ENCODE data around the gene KRTAP25-1. TPM values are rescaled to one million over a fixed set of nuclear protein-coding genes. Genes with fewer than 3 reads are reported as not detected.

The KRTAP25-1 gene, protein sequence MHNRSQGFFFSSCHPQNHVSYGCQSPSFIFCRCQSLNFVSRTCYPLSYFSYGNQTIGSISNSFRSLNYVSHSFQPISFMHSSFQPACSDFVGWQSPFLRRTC
- not detected for total RNA-seq

GRCh38 chr21:30289215-30289614, at the start of gene KRTAP25-1:
Gene KRTAP25-1 (minus strand): TSS chr21:30289514. CDS start chr21:30289490, 24 bp downstream.
- Mint-ChIP-seq H3K9me3 (ENCODE audit: low read depth) (no peaks in the 10 kb centered on the region), H3K27me3 (peaks cover 10% of the 10 kb centered on the region)

DNA sequence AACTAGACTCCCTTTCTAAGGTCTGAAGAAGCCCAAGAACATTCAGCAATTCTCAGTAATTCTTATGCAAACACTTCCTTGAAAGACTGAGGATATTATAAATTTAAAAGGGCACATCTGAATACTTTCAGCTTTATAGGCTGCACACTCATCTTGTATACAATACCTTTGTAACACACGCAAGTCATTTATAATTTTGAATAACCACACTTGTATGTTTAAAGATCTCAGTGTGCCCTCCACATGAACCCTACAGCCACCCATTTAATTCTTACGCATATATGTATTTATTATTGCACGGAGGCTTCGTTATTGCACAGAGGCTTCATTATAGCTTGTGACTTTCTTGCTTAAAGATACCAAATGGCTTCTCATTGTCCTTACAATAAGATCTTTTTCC, 49.4 kb upstream of the KRTAP25-1 start:
- no peak for ATAC-seq
- Mint-ChIP-seq H3K9me3 (ENCODE audit: low read depth) (no peaks in the 10 kb centered on the region), H3K36me3 (ENCODE audit: low read depth) (no peaks in the 10 kb centered on the region), H3K4me1 (no peaks in the 10 kb centered on the region), H3K27ac (no peak overlapping the region), H3K27me3 (peaks cover 7% of the 10 kb centered on the region), H3K4me3 (no peak overlapping the region)
- no peak for DNase-seq
- intact Hi-C loops (cut with DNase I, micrococcal nuclease), result no loop called here
- CTCF ChIA-PET, result interaction anchor here (0.5 to 1.3 kb wide), 2 partner anchors 735 to 747 kb away, joined by 3 read pairs; no protein-coding TSS in a partner anchor
- POLR2A ChIA-PET, result no interaction called here

More at GRCh38 chr21:30289215-30289614, at the start of gene KRTAP25-1:
- ATAC-seq, result no peak
- H3K4me3 Mint-ChIP-seq, result no peak within 1 kb of the TSS
- ChIA-PET CTCF (no interaction called here), POLR2A (no interaction called here)
- H3K27ac Mint-ChIP-seq, result no peak within 1 kb of the TSS
- H3K4me1 Mint-ChIP-seq, result no peaks in the 10 kb centered on the region
- no peaks in the 10 kb centered on the region for H3K36me3 Mint-ChIP-seq (ENCODE audit: low read depth)
- intact Hi-C loops (cut with DNase I, micrococcal nuclease), result no loop called here
- no peak for DNase-seq

- no peak for ATAC-seq
- DNase-seq, result no peak
- Mint-ChIP-seq H3K27ac (no peak overlapping the region), H3K4me1 (no peaks in the 10 kb centered on the region), H3K4me3 (no peak overlapping the region), H3K27me3 (peaks cover 4% of the 10 kb centered on the region), H3K9me3 (ENCODE audit: low read depth) (no peaks in the 10 kb centered on the region), H3K36me3 (ENCODE audit: low read depth) (no peaks in the 10 kb centered on the region)
- intact Hi-C loops (cut with DNase I, micrococcal nuclease), result no loop called here
- POLR2A ChIA-PET, result no interaction called here
- CTCF ChIA-PET, result interaction anchor here (0.6 to 1.2 kb wide), 2 partner anchors 71 to 1252 kb away, joined by 5 read pairs; no protein-coding TSS in a partner anchor
These were observed 48.5 kb upstream of the KRTAP25-1 start for GRCh38 chr21:30337772-30338171.

- ATAC-seq (no peak), DNase-seq (no peak)
- Mint-ChIP-seq H3K4me3 (no peak within 1 kb of the TSS), H3K9me3 (ENCODE audit: low read depth) (no peaks in the 10 kb centered on the region), H3K4me1 (no peaks in the 10 kb centered on the region), H3K27ac (no peak within 1 kb of the TSS), H3K27me3 (peaks cover 4% of the 10 kb centered on the region), H3K36me3 (ENCODE audit: low read depth) (no peaks in the 10 kb centered on the region)
- ChIA-PET POLR2A (no interaction called here), CTCF (interaction anchor here (0.6 to 1.2 kb wide), 2 partner anchors 72 to 1251 kb away, joined by 5 read pairs; no protein-coding TSS in a partner anchor)
- intact Hi-C loops (cut with DNase I, micrococcal nuclease), result no loop called here
These were observed 48.0 kb upstream of the KRTAP25-1 start, which contains the start of gene KRTAP27-1 for GRCh38 chr21:30337276-30337744. Gene KRTAP27-1 (minus strand): TSS chr21:30337694. CDS start chr21:30337668, 26 bp downstream.

GRCh38 chr21:30336596-30336995, 47.3 kb upstream of the KRTAP25-1 start:
- Mint-ChIP-seq H3K36me3 (ENCODE audit: low read depth) (no peaks in the 10 kb centered on the region), H3K4me1 (no peaks in the 10 kb centered on the region), H3K9me3 (ENCODE audit: low read depth) (no peaks in the 10 kb centered on the region), H3K27ac (no peak overlapping the region), H3K27me3 (peaks cover 2% of the 10 kb centered on the region), H3K4me3 (no peak overlapping the region)
- POLR2A ChIA-PET, result no interaction called here
- no peak for ATAC-seq
- intact Hi-C loops (cut with DNase I, micrococcal nuclease), result no loop called here
- CTCF ChIA-PET, result interaction anchor here (1.2 kb wide), 1 partner anchor 73 kb away, joined by 5 read pairs; no protein-coding TSS in a partner anchor
- no peak for DNase-seq

GRCh38 chr21:30333736-30334135, 44.4 kb upstream of the KRTAP25-1 start:
- no peak for DNase-seq
- Mint-ChIP-seq H3K36me3 (ENCODE audit: low read depth) (no peaks in the 10 kb centered on the region), H3K27me3 (peaks cover 2% of the 10 kb centered on the region), H3K27ac (no peak overlapping the region), H3K4me1 (no peaks in the 10 kb centered on the region), H3K9me3 (ENCODE audit: low read depth) (no peaks in the 10 kb centered on the region), H3K4me3 (no peak overlapping the region)
- no peak for ATAC-seq
- ChIA-PET POLR2A (no interaction called here), CTCF (interaction anchor here (1.2 kb wide), 1 partner anchor 400 kb away, joined by 3 read pairs; no protein-coding TSS in a partner anchor)
- intact Hi-C loops (cut with DNase I, micrococcal nuclease), result no loop called here

DNA sequence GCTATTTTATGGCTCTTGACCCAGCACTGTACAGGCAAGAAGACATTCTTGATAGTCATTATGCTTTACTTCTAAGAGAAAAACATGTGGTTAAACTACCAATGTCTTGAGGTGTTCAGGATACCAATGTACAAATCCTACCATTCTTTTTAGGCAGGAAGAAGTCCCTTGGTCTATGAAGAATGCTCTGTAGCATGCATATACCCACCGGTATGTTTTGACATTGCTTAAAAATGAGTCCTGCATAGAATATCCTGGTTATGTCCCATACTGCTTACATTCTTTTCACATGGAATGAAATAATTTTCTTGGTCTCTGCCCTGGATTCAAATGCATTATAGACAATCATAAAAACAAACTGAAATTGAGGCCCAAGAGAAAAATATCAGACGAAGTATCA, 43.4 kb upstream of the KRTAP25-1 start:
- Mint-ChIP-seq H3K4me3 (no peak overlapping the region), H3K9me3 (ENCODE audit: low read depth) (no peaks in the 10 kb centered on the region), H3K36me3 (ENCODE audit: low read depth) (no peaks in the 10 kb centered on the region), H3K27ac (no peak overlapping the region), H3K4me1 (no peaks in the 10 kb centered on the region), H3K27me3 (peaks cover 2% of the 10 kb centered on the region)
- ChIA-PET POLR2A (no interaction called here), CTCF (no interaction called here)
- ATAC-seq (no peak), DNase-seq (no peak)
- intact Hi-C loops (cut with DNase I, micrococcal nuclease), result no loop called here

GRCh38 chr21:30329203-30329875, 40.0 kb upstream of the KRTAP25-1 start:
- H3K9me3 Mint-ChIP-seq (ENCODE audit: low read depth), result peaks cover 6% of the 10 kb centered on the region
- H3K27ac Mint-ChIP-seq, result no peak overlapping the region
- intact Hi-C loops (cut with DNase I, micrococcal nuclease), result no loop called here
- peaks cover 7% of the 10 kb centered on the region for H3K27me3 Mint-ChIP-seq
- CTCF ChIA-PET, result interaction anchor here (0.7 to 0.8 kb wide), 2 partner anchors 10 to 83 kb away, joined by 3 to 4 read pairs; no protein-coding TSS in a partner anchor
- H3K36me3 Mint-ChIP-seq (ENCODE audit: low read depth), result no peaks in the 10 kb centered on the region
- no peak for ATAC-seq
- POLR2A ChIA-PET, result no interaction called here
- H3K4me1 Mint-ChIP-seq, result no peaks in the 10 kb centered on the region
- no peak overlapping the region for H3K4me3 Mint-ChIP-seq
- no peak for DNase-seq

DNA sequence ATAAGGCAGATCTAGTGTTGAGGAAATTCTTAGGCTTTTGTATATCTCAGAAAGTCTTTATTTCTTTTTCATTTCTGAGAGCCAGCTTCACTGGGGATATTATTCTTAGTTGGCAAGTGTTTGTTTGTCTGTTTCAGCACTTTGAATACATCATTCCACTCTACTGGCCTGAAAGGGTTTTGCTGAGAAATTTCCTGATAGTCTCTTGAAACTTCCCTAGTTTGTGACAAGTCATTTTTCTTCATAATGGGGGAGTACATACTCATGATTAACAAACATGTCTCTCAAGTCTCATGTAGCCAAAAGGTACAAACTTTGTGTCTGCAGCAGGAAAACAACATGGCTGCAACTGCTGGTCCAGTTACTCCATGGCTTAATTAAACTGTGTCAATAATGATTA, 37.1 kb upstream of the KRTAP25-1 start:
- DNase-seq, result no peak
- Mint-ChIP-seq H3K4me3 (no peak overlapping the region), H3K27me3 (peaks cover 9% of the 10 kb centered on the region), H3K36me3 (ENCODE audit: low read depth) (no peaks in the 10 kb centered on the region), H3K27ac (no peak overlapping the region), H3K9me3 (ENCODE audit: low read depth) (peaks cover 6% of the 10 kb centered on the region), H3K4me1 (no peaks in the 10 kb centered on the region)
- intact Hi-C loops (cut with DNase I, micrococcal nuclease), result no loop called here
- no peak for ATAC-seq
- ChIA-PET POLR2A (no interaction called here), CTCF (no interaction called here)

DNA sequence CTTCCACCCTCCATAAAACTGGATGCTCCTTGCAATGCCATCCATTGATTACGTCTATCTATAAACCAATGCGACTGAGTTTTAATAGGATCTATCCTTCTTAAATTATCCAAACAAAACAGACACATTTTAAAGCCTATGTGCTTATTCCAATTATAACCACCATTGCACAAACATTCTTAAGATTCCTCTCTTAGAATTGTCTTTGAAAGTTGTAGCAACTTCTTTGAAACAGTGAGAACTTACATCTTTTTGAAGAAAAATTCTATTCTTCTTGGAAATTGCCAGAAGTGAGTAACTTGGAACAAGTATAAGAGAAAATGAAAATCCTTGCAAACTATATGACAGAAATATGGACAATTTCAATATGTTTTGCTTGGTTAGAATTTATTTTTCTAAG, 30.9 kb upstream of the KRTAP25-1 start, which contains the start of gene KRTAP26-1:
Gene KRTAP26-1 (minus strand): TSS at position 101 of the 400 bp plus-strand sequence. CDS start 280 bp downstream, outside the sequence.
- H3K36me3 Mint-ChIP-seq (ENCODE audit: low read depth), result no peaks in the 10 kb centered on the region
- CTCF ChIA-PET, result no interaction called here
- peaks cover 6% of the 10 kb centered on the region for H3K27me3 Mint-ChIP-seq
- H3K4me1 Mint-ChIP-seq, result no peaks in the 10 kb centered on the region
- intact Hi-C loops (cut with DNase I, micrococcal nuclease), result no loop called here
- no peaks in the 10 kb centered on the region for H3K9me3 Mint-ChIP-seq (ENCODE audit: low read depth)
- ATAC-seq (no peak), DNase-seq (no peak)
- POLR2A ChIA-PET, result no interaction called here
- no peak within 1 kb of the TSS for H3K27ac Mint-ChIP-seq
- no peak within 1 kb of the TSS for H3K4me3 Mint-ChIP-seq

- H3K4me1 Mint-ChIP-seq, result no peaks in the 10 kb centered on the region
- no peak overlapping the region for H3K27ac Mint-ChIP-seq
- CTCF ChIA-PET, result no interaction called here
- no peaks in the 10 kb centered on the region for H3K9me3 Mint-ChIP-seq (ENCODE audit: low read depth)
- ATAC-seq (no peak), DNase-seq (no peak)
- intact Hi-C loops (cut with DNase I, micrococcal nuclease), result no loop called here
- H3K4me3 Mint-ChIP-seq, result no peak overlapping the region
- no peaks in the 10 kb centered on the region for H3K36me3 Mint-ChIP-seq (ENCODE audit: low read depth)
- no peaks in the 10 kb centered on the region for H3K27me3 Mint-ChIP-seq
- POLR2A ChIA-PET, result no interaction called here
These were observed 26.4 kb upstream of the KRTAP25-1 start for GRCh38 chr21:30315701-30316100.

DNA sequence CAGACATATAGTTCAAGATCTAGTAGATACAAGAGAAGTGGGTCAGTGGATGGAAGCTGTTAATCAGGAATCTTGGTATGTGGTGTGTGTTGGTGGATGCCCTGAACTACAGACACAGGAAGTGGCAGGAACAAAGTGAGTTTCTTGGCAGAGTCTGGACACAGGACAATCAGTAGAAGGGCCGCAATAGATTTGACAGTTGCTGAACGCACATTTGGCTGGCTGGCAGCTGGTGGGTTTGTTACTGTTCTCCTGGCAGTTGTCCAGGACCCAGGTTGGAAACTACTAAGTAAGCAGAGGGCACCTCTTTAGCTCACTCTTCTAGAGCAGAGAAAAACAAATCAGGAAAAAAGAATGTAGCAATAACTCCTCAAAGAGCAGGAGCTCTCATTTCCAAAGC, 17.6 kb upstream of the KRTAP25-1 start:
- H3K27me3 Mint-ChIP-seq, result no peaks in the 10 kb centered on the region
- intact Hi-C loops (cut with DNase I, micrococcal nuclease), result no loop called here
- POLR2A ChIA-PET, result no interaction called here

More for the DNA sequence above, 17.6 kb upstream of the KRTAP25-1 start:
- Mint-ChIP-seq H3K4me3 (no peak overlapping the region), H3K36me3 (ENCODE audit: low read depth) (no peaks in the 10 kb centered on the region), H3K9me3 (ENCODE audit: low read depth) (no peaks in the 10 kb centered on the region), H3K27ac (no peak overlapping the region), H3K4me1 (no peaks in the 10 kb centered on the region)
- ATAC-seq, result no peak
- CTCF ChIA-PET, result interaction anchor here (1.0 to 1.1 kb wide), 2 partner anchors 9 to 138 kb away, joined by 3 read pairs; no protein-coding TSS in a partner anchor
- no peak for DNase-seq
